NCI-H526 treated with DMSO at 0.1 percent for 48 hours (cell line): ENCODE data around the gene TMEM39A.

ENCODE experiments used
- DNase-seq: peaks from one replicate; lab custom pipeline; 2025; lab: John Stamatoyannopoulos, UW

Gene TMEM39A

GRCh38 chr3:119463171-119464169 is at the start of gene TMEM39A:
Gene TMEM39A (minus strand): TSS chr3:119463615. CDS start chr3:119462074, 1,541 bp downstream.
- DNase-seq: peak; percentile 86

GRCh38 chr3:119510690-119511089 is 47.3 kb upstream of the TMEM39A start:
- DNase-seq: no peak

- DNase-seq: no peak
Measured at GRCh38 chr3:119508172-119508845, 44.9 kb upstream of the TMEM39A start.

GRCh38 chr3:119507404-119507803 is 44.0 kb upstream of the TMEM39A start:
- DNase-seq: no peak

GRCh38 chr3:119506631-119507030 is 43.2 kb upstream of the TMEM39A start:
- DNase-seq: no peak

- no peak for DNase-seq
Measured at GRCh38 chr3:119500901-119501300, 37.5 kb upstream of the TMEM39A start.

- no peak for DNase-seq
Measured at GRCh38 chr3:119500265-119500664, 36.9 kb upstream of the TMEM39A start.

- peak; percentile 80 for DNase-seq
Measured at GRCh38 chr3:119498186-119499011, 35.0 kb upstream of the TMEM39A start, which contains the start of gene TIMMDC1. Gene TIMMDC1 (plus strand): TSS chr3:119498547. CDS start chr3:119498734, 187 bp downstream.

GRCh38 chr3:119497820-119498185 is 34.4 kb upstream of the TMEM39A start:
- no peak for DNase-seq

GRCh38 chr3:119494597-119494996 is 31.2 kb upstream of the TMEM39A start:
- no peak for DNase-seq

GRCh38 chr3:119492810-119493209 is 29.4 kb upstream of the TMEM39A start:
- no peak for DNase-seq

GRCh38 chr3:119492128-119492527 is 28.7 kb upstream of the TMEM39A start:
- DNase-seq: no peak

- DNase-seq: no peak
Measured at GRCh38 chr3:119490153-119490552, 26.7 kb upstream of the TMEM39A start.

- DNase-seq: no peak
Measured at GRCh38 chr3:119485563-119485962, 22.1 kb upstream of the TMEM39A start.

GRCh38 chr3:119483101-119483500 is 19.7 kb upstream of the TMEM39A start:
- DNase-seq: no peak

GRCh38 chr3:119481079-119481478 is 17.7 kb upstream of the TMEM39A start:
- DNase-seq: no peak

GRCh38 chr3:119470866-119471265 is 7.5 kb upstream of the TMEM39A start:
- no peak for DNase-seq

GRCh38 chr3:119469418-119470189 is 6.2 kb upstream of the TMEM39A start:
- peak; percentile 1 for DNase-seq

GRCh38 chr3:119468041-119468440 is 4.6 kb upstream of the TMEM39A start:
- DNase-seq: no peak

GRCh38 chr3:119457246-119457645 is 6.2 kb downstream of the TMEM39A start:
- DNase-seq: no peak

- no peak for DNase-seq
Measured at GRCh38 chr3:119456469-119456868, 6.9 kb downstream of the TMEM39A start.
